Measurements from ENCODE around the gene ASXL1.

- TF ChIP-seq MCM7 (IDR thresholded peaks at IDR 0.05) (no peak), KAT7 (CRISPR knock-in tag; IDR thresholded peaks at IDR 0.05; ENCODE audit: borderline replicate concordance) (no peak), CHD4 (IDR thresholded peaks at IDR 0.05; ENCODE audit: insufficient read depth, insufficient replicate concordance, low read depth, low read length, poor library complexity, severe bottlenecking) (no peak), RCOR1 (IDR thresholded peaks at IDR 0.05; ENCODE audit: borderline replicate concordance in 1 of 2, low read depth in 2 of 2, low read length in 2 of 2) (no peak), ZNF263 (CRISPR knock-in tag; IDR thresholded peaks at IDR 0.05; ENCODE audit: borderline replicate concordance) (no peak), CHD1 (IDR thresholded peaks at IDR 0.05; ENCODE audit: low read length) (no peak)
- TF ChIP-seq, protein P1, sequence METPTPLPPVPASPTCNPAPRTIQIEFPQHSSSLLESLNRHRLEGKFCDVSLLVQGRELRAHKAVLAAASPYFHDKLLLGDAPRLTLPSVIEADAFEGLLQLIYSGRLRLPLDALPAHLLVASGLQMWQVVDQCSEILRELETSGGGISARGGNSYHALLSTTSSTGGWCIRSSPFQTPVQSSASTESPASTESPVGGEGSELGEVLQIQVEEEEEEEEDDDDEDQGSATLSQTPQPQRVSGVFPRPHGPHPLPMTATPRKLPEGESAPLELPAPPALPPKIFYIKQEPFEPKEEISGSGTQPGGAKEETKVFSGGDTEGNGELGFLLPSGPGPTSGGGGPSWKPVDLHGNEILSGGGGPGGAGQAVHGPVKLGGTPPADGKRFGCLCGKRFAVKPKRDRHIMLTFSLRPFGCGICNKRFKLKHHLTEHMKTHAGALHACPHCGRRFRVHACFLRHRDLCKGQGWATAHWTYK (CRISPR knock-in tag; IDR thresholded peaks at IDR 0.05) = no peak
- TF ChIP-seq, protein P2, sequence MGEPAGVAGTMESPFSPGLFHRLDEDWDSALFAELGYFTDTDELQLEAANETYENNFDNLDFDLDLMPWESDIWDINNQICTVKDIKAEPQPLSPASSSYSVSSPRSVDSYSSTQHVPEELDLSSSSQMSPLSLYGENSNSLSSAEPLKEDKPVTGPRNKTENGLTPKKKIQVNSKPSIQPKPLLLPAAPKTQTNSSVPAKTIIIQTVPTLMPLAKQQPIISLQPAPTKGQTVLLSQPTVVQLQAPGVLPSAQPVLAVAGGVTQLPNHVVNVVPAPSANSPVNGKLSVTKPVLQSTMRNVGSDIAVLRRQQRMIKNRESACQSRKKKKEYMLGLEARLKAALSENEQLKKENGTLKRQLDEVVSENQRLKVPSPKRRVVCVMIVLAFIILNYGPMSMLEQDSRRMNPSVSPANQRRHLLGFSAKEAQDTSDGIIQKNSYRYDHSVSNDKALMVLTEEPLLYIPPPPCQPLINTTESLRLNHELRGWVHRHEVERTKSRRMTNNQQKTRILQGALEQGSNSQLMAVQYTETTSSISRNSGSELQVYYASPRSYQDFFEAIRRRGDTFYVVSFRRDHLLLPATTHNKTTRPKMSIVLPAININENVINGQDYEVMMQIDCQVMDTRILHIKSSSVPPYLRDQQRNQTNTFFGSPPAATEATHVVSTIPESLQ (CRISPR knock-in tag; IDR thresholded peaks at IDR 0.05) = no peak
Observed at GRCh38 chr20:32326504-32326845, 31.7 kb upstream of the ASXL1 start.
